Measurements from ENCODE around the gene MBOAT2.

DNA sequence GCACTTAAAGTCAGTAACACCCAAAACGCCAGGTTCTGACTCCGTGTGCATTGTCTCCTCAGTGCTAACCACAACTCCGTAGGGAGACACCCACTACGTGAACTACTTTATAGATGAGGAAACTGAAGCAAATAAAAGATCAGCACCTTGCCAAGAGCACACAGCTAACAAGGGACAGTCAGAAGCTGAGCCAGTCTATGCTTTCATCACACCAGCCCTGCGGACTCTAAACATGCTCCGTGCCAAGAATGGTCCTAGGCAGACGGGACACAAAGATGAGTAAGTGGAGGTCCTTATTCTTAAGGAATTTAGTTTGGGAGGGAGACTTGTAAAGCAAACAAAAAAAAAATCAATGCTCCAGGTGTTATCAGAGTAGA is 9.6 kb downstream of the MBOAT2 start:
- TF ChIP-seq, protein P1, sequence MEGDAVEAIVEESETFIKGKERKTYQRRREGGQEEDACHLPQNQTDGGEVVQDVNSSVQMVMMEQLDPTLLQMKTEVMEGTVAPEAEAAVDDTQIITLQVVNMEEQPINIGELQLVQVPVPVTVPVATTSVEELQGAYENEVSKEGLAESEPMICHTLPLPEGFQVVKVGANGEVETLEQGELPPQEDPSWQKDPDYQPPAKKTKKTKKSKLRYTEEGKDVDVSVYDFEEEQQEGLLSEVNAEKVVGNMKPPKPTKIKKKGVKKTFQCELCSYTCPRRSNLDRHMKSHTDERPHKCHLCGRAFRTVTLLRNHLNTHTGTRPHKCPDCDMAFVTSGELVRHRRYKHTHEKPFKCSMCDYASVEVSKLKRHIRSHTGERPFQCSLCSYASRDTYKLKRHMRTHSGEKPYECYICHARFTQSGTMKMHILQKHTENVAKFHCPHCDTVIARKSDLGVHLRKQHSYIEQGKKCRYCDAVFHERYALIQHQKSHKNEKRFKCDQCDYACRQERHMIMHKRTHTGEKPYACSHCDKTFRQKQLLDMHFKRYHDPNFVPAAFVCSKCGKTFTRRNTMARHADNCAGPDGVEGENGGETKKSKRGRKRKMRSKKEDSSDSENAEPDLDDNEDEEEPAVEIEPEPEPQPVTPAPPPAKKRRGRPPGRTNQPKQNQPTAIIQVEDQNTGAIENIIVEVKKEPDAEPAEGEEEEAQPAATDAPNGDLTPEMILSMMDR (conservative IDR thresholded peaks at IDR 0.05; ENCODE audit: low read depth in 2 of 2) = no peak
- TF ChIP-seq EZH2 (IDR thresholded peaks at IDR 0.05; ENCODE audit: low read depth, unreplicated experiment) (no peak), CREB1 (CRISPR knock-in tag; IDR thresholded peaks at IDR 0.05; ENCODE audit: low read depth) (no peak), ZNF114 (CRISPR knock-in tag; IDR thresholded peaks at IDR 0.05) (no peak), NANOG (IDR thresholded peaks at IDR 0.05; ENCODE audit: borderline replicate concordance) (no peak)
- TF ChIP-seq, protein P2, sequence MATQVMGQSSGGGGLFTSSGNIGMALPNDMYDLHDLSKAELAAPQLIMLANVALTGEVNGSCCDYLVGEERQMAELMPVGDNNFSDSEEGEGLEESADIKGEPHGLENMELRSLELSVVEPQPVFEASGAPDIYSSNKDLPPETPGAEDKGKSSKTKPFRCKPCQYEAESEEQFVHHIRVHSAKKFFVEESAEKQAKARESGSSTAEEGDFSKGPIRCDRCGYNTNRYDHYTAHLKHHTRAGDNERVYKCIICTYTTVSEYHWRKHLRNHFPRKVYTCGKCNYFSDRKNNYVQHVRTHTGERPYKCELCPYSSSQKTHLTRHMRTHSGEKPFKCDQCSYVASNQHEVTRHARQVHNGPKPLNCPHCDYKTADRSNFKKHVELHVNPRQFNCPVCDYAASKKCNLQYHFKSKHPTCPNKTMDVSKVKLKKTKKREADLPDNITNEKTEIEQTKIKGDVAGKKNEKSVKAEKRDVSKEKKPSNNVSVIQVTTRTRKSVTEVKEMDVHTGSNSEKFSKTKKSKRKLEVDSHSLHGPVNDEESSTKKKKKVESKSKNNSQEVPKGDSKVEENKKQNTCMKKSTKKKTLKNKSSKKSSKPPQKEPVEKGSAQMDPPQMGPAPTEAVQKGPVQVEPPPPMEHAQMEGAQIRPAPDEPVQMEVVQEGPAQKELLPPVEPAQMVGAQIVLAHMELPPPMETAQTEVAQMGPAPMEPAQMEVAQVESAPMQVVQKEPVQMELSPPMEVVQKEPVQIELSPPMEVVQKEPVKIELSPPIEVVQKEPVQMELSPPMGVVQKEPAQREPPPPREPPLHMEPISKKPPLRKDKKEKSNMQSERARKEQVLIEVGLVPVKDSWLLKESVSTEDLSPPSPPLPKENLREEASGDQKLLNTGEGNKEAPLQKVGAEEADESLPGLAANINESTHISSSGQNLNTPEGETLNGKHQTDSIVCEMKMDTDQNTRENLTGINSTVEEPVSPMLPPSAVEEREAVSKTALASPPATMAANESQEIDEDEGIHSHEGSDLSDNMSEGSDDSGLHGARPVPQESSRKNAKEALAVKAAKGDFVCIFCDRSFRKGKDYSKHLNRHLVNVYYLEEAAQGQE (IDR thresholded peaks at IDR 0.05; ENCODE audit: unreplicated experiment) = no peak

Measured in GM23338 (cell line).